OCI-LY1 (cell line): ENCODE data around the gene FBN2.

ENCODE experiments used
- H2AFZ ChIP-seq: fragments of 200-600 bp; sonication (generic), shearing (Covaris generic); 2 replicates; pipeline ENCODE4 v1.6.0; 2014; ENCODE audit warnings: antibody characterized with exemption, mild to moderate bottlenecking, low read length
- H3F3A ChIP-seq: fragments of 200-600 bp; sonication (generic), shearing (Covaris generic); 2 replicates; pipeline ENCODE4 v1.6.0; 2014; ENCODE audit warnings: mild to moderate bottlenecking, antibody characterized with exemption, low read length, moderate library complexity; ENCODE audit not compliant: insufficient read depth
- H3K27ac ChIP-seq: fragments of 200-600 bp; sonication (generic); 2 replicates; pipeline ENCODE4 v1.5.1; 2014; ENCODE audit warnings: low read length, mixed run types, mild to moderate bottlenecking, low read depth; ENCODE audit not compliant: poor library complexity, severe bottlenecking
- H3K27me3 ChIP-seq: fragments of 200-600 bp; sonication (generic); 2 replicates; pipeline ENCODE4 v1.6.0; 2014; ENCODE audit warnings: antibody characterized with exemption, mild to moderate bottlenecking, low read length, moderate library complexity; ENCODE audit not compliant: insufficient read depth
- H3K36me3 ChIP-seq: fragments of 200-600 bp; sonication (generic); 2 replicates; pipeline ENCODE4 v1.6.1; 2014; ENCODE audit warnings: mild to moderate bottlenecking, antibody characterized with exemption, low read length, moderate library complexity, mixed read lengths; ENCODE audit not compliant: insufficient read depth
- H3K4me1 ChIP-seq: fragments of 200-600 bp; sonication (generic); 2 replicates; pipeline ENCODE4 v1.5.1; 2014; ENCODE audit warnings: mild to moderate bottlenecking, low read length, moderate library complexity; ENCODE audit not compliant: insufficient read depth, severe bottlenecking
- H3K4me2 ChIP-seq: fragments of 200-600 bp; sonication (generic), shearing (Covaris generic); 2 replicates; pipeline ENCODE4 v1.6.1; 2014; ENCODE audit warnings: low read length
- H3K4me3 ChIP-seq: fragments of 200-600 bp; sonication (generic); 2 replicates; pipeline ENCODE4 v1.5.1; 2014; ENCODE audit warnings: low read length, low read depth, mild to moderate bottlenecking, mixed read lengths; ENCODE audit not compliant: poor library complexity, severe bottlenecking
- H3K79me2 ChIP-seq: fragments of 200-600 bp; shearing (Covaris generic); 2 replicates; pipeline ENCODE4 v1.6.1; 2016; ENCODE audit warnings: mixed run types, low read length, mixed read lengths; ENCODE audit not compliant: insufficient read depth
- H3K9ac ChIP-seq: fragments of 200-600 bp; sonication (generic), shearing (Covaris generic); 2 replicates; pipeline ENCODE4 v1.6.1; 2014; ENCODE audit warnings: mild to moderate bottlenecking, low read length, mixed read lengths
- H3K9me2 ChIP-seq: fragments of 200-600 bp; sonication (generic), shearing (Covaris generic); 2 replicates; pipeline ENCODE4 v1.6.1; 2014; ENCODE audit warnings: low read depth, mild to moderate bottlenecking, low read length, mixed read lengths
- H3K9me3 ChIP-seq: fragments of 200-600 bp; shearing (Covaris generic); 2 replicates; pipeline ENCODE4 v1.6.1; 2014; ENCODE audit warnings: low read length, mixed read lengths
- H4K20me1 ChIP-seq: fragments of 200-600 bp; sonication (generic), shearing (Covaris generic); 2 replicates; pipeline ENCODE4 v1.6.0; 2016; ENCODE audit warnings: mild to moderate bottlenecking, low read length; ENCODE audit not compliant: insufficient read depth
- CTCF ChIP-seq: fragments of 200-600 bp; sonication (generic), shearing (Covaris generic); IDR thresholded peaks from 2 replicates; pipeline ENCODE4 v1.5.1; 2017; ENCODE audit warnings: mild to moderate bottlenecking, antibody characterized with exemption, low read length, moderate library complexity, mixed read lengths
- EZH2 ChIP-seq: fragments of 200-600 bp; sonication (generic), shearing (Covaris generic); IDR thresholded peaks from 2 replicates; pipeline ENCODE4 v1.8.0; 2017; ENCODE audit warnings: borderline replicate concordance, mixed run types, mild to moderate bottlenecking, antibody characterized with exemption, low read length, moderate library complexity, mixed read lengths

The FBN2 gene

GRCh38 chr5:128236334-128236733, 301.7 kb downstream of the FBN2 start:
- no peaks in the 10 kb centered on the region for H3K9me3 ChIP-seq
- H3K36me3 ChIP-seq, result no peaks in the 10 kb centered on the region
- no peak overlapping the region for H3K27ac ChIP-seq
- H2AFZ ChIP-seq, result no peak overlapping the region
- no peaks in the 10 kb centered on the region for H3K4me1 ChIP-seq
- H3K27me3 ChIP-seq, result no peaks in the 10 kb centered on the region
- no peaks in the 10 kb centered on the region for H3K79me2 ChIP-seq
- H3K9me2 ChIP-seq, result no peaks in the 10 kb centered on the region
- H3K4me3 ChIP-seq, result no peak overlapping the region
- no peak overlapping the region for H3K9ac ChIP-seq
- H3F3A ChIP-seq, result no peaks in the 10 kb centered on the region
- H4K20me1 ChIP-seq, result no peaks in the 10 kb centered on the region
- H3K4me2 ChIP-seq, result no peak overlapping the region
- no peak for TF ChIP-seq CTCF
- no peak for TF ChIP-seq EZH2

GRCh38 chr5:128234928-128235641, 303.0 kb downstream of the FBN2 start:
- H3K4me2 ChIP-seq, result no peak overlapping the region
- no peak overlapping the region for H3K9ac ChIP-seq
- no peaks in the 10 kb centered on the region for H3F3A ChIP-seq
- H4K20me1 ChIP-seq, result no peaks in the 10 kb centered on the region
- H3K9me3 ChIP-seq, result no peaks in the 10 kb centered on the region
- TF ChIP-seq CTCF (no peak), EZH2 (no peak)
- H3K36me3 ChIP-seq, result no peaks in the 10 kb centered on the region
- H3K4me1 ChIP-seq, result no peaks in the 10 kb centered on the region
- H3K27ac ChIP-seq, result no peak overlapping the region
- H3K4me3 ChIP-seq, result no peak overlapping the region
- H3K27me3 ChIP-seq, result no peaks in the 10 kb centered on the region
- H3K9me2 ChIP-seq, result no peaks in the 10 kb centered on the region
- no peak overlapping the region for H2AFZ ChIP-seq
- H3K79me2 ChIP-seq, result no peaks in the 10 kb centered on the region

- no peak overlapping the region for H2AFZ ChIP-seq
- H3K36me3 ChIP-seq, result no peaks in the 10 kb centered on the region
- H3K27ac ChIP-seq, result no peak overlapping the region
- no peaks in the 10 kb centered on the region for H3K9me2 ChIP-seq
- no peaks in the 10 kb centered on the region for H3K27me3 ChIP-seq
- no peak overlapping the region for H3K4me2 ChIP-seq
- no peak overlapping the region for H3K9ac ChIP-seq
- TF ChIP-seq CTCF, result no peak
- TF ChIP-seq EZH2, result no peak
- no peaks in the 10 kb centered on the region for H3K9me3 ChIP-seq
- no peaks in the 10 kb centered on the region for H4K20me1 ChIP-seq
- no peaks in the 10 kb centered on the region for H3K4me1 ChIP-seq
- H3F3A ChIP-seq, result no peaks in the 10 kb centered on the region
- H3K79me2 ChIP-seq, result no peaks in the 10 kb centered on the region
- H3K4me3 ChIP-seq, result no peak overlapping the region
These were observed 309.5 kb downstream of the FBN2 start for GRCh38 chr5:128228521-128228920.
